NOMO-1 (cell line): ENCODE data around the gene MREG.

Experiments
- DNase-seq, 2 experiments: peaks; one replicate each; lab custom pipeline; 2025; ENCODE audit not compliant: unreplicated experiment in 2 of 2; lab: John Stamatoyannopoulos, UW

Gene MREG

GRCh38 chr2:215899141-215900074 is 113.9 kb downstream of the MREG start:
- DNase-seq, result peak in 1 of 2 experiments; percentile 47

GRCh38 chr2:215898363-215898762 is 115.0 kb downstream of the MREG start:
- no peak for DNase-seq

GRCh38 chr2:215896921-215897320 is 116.4 kb downstream of the MREG start:
- no peak for DNase-seq

DNA sequence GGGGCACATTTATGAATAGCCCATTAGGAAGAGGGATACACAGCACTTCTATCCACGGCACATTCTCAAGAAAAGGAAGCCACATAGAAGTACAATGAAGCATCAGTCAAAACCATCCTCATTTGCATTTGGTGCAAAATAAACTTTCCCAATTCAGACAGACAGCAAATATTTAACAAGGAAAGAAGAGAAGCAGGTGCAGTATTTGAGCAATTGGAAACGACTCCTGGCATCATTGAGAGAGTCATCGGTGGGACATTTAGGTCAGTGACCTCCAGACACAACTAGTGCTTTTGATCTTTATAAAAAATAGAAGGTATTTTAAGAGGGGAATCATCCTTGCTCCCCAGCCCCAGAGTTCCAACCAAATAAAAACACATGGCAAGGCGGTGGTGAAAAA is 118.0 kb downstream of the MREG start:
- no peak for DNase-seq
